ENCODE results near the gene MICALL2.

- TF ChIP-seq CTCF (IDR thresholded peaks at IDR 0.05) (no peak), POLR2A (IDR thresholded peaks at IDR 0.05) (no peak)
Measured at GRCh38 chr7:1495564-1496242, 36.4 kb upstream of the MICALL2 start.

Measured in right lobe of liver (tissue), 4 donors.